ENCODE results near the gene IRF2. TPM values are rescaled to one million over a fixed set of nuclear protein-coding genes. Genes with fewer than 3 reads are reported as not detected.

IRF2 gene
- total RNA-seq, 4 donors from 2014 or later, result 27.9 to 38.7 (median 29.9) TPM

DNA sequence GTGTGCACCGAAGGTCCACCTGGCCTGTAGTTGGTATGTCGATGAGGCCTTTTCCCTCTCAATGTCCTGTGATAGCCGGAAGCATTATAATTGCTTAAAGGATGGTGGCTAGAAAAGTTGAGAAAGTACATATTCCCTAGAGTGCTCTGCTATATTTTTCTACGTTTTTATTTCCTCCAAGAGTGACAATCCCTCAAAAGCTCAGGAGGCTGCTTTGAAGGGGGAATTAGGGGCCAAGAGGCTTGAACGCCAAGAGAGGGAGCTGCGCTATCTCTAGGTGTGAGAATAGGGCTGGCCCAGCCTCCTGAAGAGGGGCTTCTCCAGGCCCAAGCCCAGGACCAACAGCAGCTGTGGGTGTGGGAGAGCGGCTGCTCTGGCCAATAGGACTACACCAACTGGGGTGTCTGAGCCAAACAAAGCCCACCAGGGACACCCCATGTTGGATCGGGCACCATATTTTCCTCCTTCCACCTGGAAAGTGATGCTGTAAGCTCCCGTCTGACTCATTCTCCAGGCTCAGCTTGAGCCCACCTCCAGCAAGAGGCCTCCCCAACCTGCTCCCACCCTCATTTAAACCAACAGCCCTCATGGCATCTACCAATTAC lies 124.0 kb downstream of the IRF2 start:
- H3K9me3 ChIP-seq, result no peaks in the 10 kb centered on the region
- DNase-seq (ENCODE audit: low spot score in 2 of 2), result no peak
- TF ChIP-seq, protein P1, sequence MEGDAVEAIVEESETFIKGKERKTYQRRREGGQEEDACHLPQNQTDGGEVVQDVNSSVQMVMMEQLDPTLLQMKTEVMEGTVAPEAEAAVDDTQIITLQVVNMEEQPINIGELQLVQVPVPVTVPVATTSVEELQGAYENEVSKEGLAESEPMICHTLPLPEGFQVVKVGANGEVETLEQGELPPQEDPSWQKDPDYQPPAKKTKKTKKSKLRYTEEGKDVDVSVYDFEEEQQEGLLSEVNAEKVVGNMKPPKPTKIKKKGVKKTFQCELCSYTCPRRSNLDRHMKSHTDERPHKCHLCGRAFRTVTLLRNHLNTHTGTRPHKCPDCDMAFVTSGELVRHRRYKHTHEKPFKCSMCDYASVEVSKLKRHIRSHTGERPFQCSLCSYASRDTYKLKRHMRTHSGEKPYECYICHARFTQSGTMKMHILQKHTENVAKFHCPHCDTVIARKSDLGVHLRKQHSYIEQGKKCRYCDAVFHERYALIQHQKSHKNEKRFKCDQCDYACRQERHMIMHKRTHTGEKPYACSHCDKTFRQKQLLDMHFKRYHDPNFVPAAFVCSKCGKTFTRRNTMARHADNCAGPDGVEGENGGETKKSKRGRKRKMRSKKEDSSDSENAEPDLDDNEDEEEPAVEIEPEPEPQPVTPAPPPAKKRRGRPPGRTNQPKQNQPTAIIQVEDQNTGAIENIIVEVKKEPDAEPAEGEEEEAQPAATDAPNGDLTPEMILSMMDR (IDR thresholded peaks at IDR 0.05), result no peak
- no peak for TF ChIP-seq EP300 (IDR thresholded peaks at IDR 0.05)
- TF ChIP-seq POLR2AphosphoS5 (IDR thresholded peaks at IDR 0.05), result no peak
- TF ChIP-seq POLR2A (IDR thresholded peaks at IDR 0.05), result no peak
- 96% methylated on average over 9 of the region's 9 CpGs for WGBS
- H3K36me3 ChIP-seq, result no peaks in the 10 kb centered on the region
- no peaks in the 10 kb centered on the region for H3K27me3 ChIP-seq
- peaks cover 48% of the 10 kb centered on the region for H3K4me1 ChIP-seq
- no peak overlapping the region for H3K27ac ChIP-seq
- no peak overlapping the region for H3K4me3 ChIP-seq

DNA sequence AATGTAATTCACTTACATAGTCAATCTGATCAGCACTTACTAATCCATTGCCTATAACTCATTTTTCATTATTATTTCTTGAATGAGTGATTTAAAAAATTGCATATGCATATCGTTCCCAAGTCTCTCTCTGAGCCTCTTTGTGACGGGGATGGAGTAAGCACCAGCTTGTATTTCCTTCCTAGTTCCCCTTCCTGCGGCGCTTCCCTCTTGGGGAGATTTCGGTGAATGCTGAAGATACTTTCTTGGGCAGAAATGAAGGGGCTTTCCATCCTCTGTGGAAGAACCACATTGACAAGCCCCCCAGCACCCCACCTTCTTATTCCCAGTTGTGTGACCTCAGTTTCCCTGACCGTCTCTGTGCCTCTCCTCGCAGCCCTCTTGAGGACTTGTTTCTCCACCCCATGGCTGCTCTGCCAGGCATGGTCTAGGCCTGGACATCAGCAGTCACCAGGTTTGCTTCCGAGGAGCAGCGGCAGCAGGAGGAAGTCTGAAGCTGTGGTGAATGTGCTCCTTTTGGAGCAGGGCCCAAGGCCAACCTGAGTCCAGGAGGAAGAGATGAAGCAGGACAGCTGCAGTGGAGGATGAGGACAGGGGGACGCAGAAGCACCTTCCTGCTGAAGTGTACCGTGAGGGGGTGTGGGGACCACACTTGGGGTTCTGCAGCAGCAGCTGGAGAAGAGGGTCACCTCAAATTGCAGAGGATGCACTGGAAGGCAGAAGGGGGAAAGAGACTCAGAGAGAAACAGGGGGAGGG lies 124.9 kb downstream of the IRF2 start:
- H3K9me3 ChIP-seq, result no peaks in the 10 kb centered on the region
- H3K27ac ChIP-seq, result peak overlapping the region; percentile 89
- TF ChIP-seq, protein P1 (IDR thresholded peaks at IDR 0.05), result no peak
- no peak for TF ChIP-seq POLR2A (IDR thresholded peaks at IDR 0.05)
- no peak for TF ChIP-seq POLR2AphosphoS5 (IDR thresholded peaks at IDR 0.05)
- no peak for TF ChIP-seq EP300 (IDR thresholded peaks at IDR 0.05)
- peaks cover 48% of the 10 kb centered on the region for H3K4me1 ChIP-seq
- 79% methylated on average over 11 of the region's 11 CpGs for whole genome bisulfite sequencing
- H3K36me3 ChIP-seq, result no peaks in the 10 kb centered on the region
- DNase-seq (ENCODE audit: low spot score in 2 of 2), result no peak
- no peaks in the 10 kb centered on the region for H3K27me3 ChIP-seq
- H3K4me3 ChIP-seq, result no peak overlapping the region

DNA sequence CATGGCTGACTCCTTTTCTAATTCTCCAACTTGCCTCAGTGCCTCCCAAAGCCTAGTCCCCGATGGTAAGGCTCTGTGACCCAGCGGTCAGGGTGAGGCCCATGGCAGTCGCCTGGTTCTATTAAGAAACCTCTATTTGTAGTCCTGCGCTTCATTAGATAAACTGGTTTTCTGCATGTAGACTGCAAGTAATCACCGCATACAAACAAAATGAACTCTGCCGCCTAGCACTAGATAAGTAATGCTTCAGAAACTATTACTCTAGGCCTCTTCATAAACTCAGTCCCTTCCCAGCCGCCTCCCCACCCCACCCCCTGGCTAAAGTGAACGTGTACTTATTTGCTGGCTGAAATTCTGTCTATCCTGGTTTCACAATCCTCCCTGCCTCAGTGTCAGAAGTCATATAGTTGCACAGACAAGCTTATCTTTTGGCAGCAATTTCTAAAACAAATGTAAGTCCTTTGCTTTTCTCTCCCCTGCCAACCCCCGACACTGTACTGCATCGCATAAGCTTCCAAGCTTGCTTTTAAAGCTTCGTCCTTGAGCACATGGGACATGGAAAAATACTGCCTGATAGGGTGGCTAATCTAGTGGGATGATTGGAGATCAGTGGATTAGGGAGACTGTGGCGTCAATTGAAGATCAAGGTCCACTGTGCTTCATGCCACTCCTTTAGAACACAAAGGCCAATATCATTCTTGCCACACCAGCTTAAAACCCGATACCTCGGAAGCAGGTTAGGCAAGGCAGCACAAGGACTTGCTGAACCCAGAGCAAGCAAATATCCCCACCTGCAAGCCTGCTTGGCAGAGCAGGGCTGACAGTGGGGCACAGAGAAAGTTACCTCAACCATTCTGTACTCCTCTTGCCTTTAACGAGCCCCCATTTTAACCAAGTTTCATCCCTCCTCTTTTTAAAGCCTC lies 125.8 kb downstream of the IRF2 start:
- DNase-seq (ENCODE audit: low spot score in 2 of 2), result no peak

DNA sequence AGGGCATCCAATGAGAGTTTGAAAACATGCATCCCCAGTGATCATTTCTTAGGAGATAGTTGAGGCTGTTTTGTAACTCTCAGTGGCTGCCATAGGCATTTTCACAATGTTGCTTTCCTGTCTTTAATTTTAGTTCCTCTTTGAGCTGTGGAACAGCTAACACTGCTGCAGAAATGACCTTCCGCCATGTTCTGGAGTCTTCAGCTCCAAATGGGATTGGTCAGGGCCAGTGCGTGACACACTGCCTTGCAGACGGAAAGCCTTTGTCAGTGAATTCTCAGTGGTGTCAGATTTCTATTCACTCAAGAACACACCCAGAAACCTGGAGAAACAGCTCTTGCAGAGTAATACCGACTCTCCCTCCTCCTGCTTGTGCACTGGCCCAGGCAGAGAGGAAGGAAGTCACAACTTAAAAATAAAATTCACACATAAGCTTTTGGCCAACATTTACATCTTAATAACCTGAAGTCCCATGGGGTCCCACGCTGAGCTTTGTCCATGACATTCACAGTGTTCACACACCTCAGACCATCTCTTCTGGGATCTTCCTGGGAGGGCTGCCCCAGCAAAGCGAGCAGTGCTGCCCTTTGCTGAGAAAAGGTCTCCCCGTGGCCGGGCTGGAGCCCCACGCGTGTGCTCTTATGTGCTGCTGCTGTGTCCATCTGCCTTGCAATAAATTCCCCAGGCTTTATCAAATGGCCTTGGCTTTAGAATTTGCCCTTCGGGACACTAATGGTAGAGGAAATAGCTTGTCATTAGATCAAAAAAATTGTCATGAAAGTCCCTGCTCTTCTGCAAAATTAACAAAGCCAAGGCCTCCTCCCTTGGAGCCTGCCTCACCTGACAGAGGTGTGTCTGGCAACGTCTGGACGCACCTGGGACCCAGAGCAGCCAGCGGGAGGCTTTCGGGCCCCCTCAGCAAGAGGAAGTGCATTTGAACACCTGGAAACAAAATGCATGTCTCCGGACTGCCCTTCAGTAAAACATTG lies 126.8 kb downstream of the IRF2 start:
- no peak overlapping the region for H3K4me3 ChIP-seq
- H3K9me3 ChIP-seq, result no peaks in the 10 kb centered on the region
- no peak for DNase-seq (ENCODE audit: low spot score in 2 of 2)
- no peaks in the 10 kb centered on the region for H3K27me3 ChIP-seq
- peaks cover 59% of the 10 kb centered on the region for H3K4me1 ChIP-seq
- WGBS, result 52% methylated on average over 15 of the region's 16 CpGs
- TF ChIP-seq POLR2A (IDR thresholded peaks at IDR 0.05), result no peak
- TF ChIP-seq EP300 (IDR thresholded peaks at IDR 0.05), result no peak
- TF ChIP-seq POLR2AphosphoS5 (IDR thresholded peaks at IDR 0.05), result no peak
- TF ChIP-seq, protein P1 (IDR thresholded peaks at IDR 0.05), result no peak
- no peaks in the 10 kb centered on the region for H3K36me3 ChIP-seq
- peak overlapping the region; percentile 89 for H3K27ac ChIP-seq

More for the DNA sequence above, 125.8 kb downstream of the IRF2 start:
- peak overlapping the region; percentile 89 for H3K27ac ChIP-seq
- no peaks in the 10 kb centered on the region for H3K9me3 ChIP-seq
- H3K4me3 ChIP-seq, result no peak overlapping the region
- H3K4me1 ChIP-seq, result peaks cover 54% of the 10 kb centered on the region
- no peak for TF ChIP-seq POLR2A (IDR thresholded peaks at IDR 0.05)
- no peak for TF ChIP-seq EP300 (IDR thresholded peaks at IDR 0.05)
- TF ChIP-seq POLR2AphosphoS5 (IDR thresholded peaks at IDR 0.05), result no peak
- TF ChIP-seq, protein P1 (IDR thresholded peaks at IDR 0.05), result no peak
- WGBS, result 64% methylated on average over 15 of the region's 15 CpGs
- no peaks in the 10 kb centered on the region for H3K36me3 ChIP-seq
- no peaks in the 10 kb centered on the region for H3K27me3 ChIP-seq

All from suprapubic skin (tissue), 4 donors.